DMS53 treated with DMSO at 0.1 percent for 48 hours (cell line): ENCODE data around the gene GPR137.
A peak's percentile ranks its signal among the peaks of the same experiment; 100 is the strongest.

Source experiments
- DNase-seq: peaks from one replicate; lab custom pipeline; 2025; ENCODE audit not compliant: unreplicated experiment; lab: John Stamatoyannopoulos, UW

The GPR137 gene

GRCh38 chr11:64284048-64284961 is 1.3 kb upstream of the GPR137 start, which contains the start of gene BAD:
Gene BAD (minus strand): TSS chr11:64284665. CDS start chr11:64284368, 297 bp downstream.
- DNase-seq = peak; percentile 85

GRCh38 chr11:64285885-64286800 is 495 bp downstream of the GPR137 start:
- peak; percentile 44 for DNase-seq

GRCh38 chr11:64286801-64287159 is 1.1 kb downstream of the GPR137 start:
- DNase-seq = no peak

- DNase-seq = no peak
Measured at GRCh38 chr11:64287676-64288352, 2.2 kb downstream of the GPR137 start.

GRCh38 chr11:64288353-64288750 is 2.7 kb downstream of the GPR137 start:
- DNase-seq = no peak

- DNase-seq = no peak
Measured at GRCh38 chr11:64289002-64289564, 3.4 kb downstream of the GPR137 start.

GRCh38 chr11:64290352-64291261 is 5.0 kb downstream of the GPR137 start:
- DNase-seq = no peak

GRCh38 chr11:64291262-64291751 is 5.7 kb downstream of the GPR137 start, which contains the start of gene KCNK4:
Gene KCNK4 (plus strand): TSS chr11:64291302. CDS start chr11:64293019, 1,717 bp downstream.
- no peak for DNase-seq

GRCh38 chr11:64291752-64292459 is 6.3 kb downstream of the GPR137 start:
- DNase-seq = no peak

GRCh38 chr11:64292460-64293254 is 7.0 kb downstream of the GPR137 start:
- DNase-seq = no peak

- no peak for DNase-seq
Measured at GRCh38 chr11:64294774-64295173, 9.1 kb downstream of the GPR137 start.

GRCh38 chr11:64295760-64296159 is 10.1 kb downstream of the GPR137 start:
- no peak for DNase-seq

GRCh38 chr11:64296236-64296635 is 10.6 kb downstream of the GPR137 start:
- DNase-seq = no peak

- DNase-seq = no peak
Measured at GRCh38 chr11:64296830-64297698, 11.4 kb downstream of the GPR137 start.

- no peak for DNase-seq
Measured at GRCh38 chr11:64297699-64298358, 12.2 kb downstream of the GPR137 start.

- no peak for DNase-seq
Measured at GRCh38 chr11:64298966-64299846, 13.6 kb downstream of the GPR137 start.
